Measurements from ENCODE around the gene KCNG2. TPM values are rescaled to one million over a fixed set of nuclear protein-coding genes. Genes with fewer than 3 reads are reported as not detected.
A peak's percentile ranks its signal among the peaks of the same experiment; 100 is the strongest.

KCNG2 gene
- total and polyA plus RNA-seq, 4 donors, result 0.03 to 0.23 (median 0.08) TPM; not detected in 1

DNA sequence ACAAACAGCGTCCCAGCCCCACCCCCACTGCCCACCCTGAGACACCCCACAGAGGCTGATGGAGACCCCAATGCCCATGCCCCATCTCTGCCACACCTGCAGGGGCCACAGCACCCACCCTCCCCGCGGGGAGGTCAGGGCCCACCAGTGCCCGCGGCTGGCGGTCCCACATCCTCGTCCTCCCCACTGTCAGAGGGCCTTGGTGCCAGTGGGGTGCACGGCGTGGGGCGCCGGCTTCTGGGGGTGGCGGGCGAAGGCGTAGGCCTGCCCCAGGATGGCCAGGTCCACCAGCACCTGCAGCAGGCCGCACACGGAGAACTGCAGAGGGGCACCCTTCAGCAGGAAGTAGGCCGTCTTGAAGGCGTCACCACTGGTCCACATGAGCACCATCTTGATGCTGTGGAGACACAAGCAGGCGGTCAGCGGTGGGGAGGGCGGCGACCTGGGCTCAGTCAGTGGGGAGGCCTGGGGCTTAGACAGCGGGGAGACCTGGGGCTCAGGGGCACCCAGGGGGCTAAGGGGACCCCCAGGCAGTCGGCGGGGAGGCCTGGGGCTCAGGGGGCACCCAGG lies 106.1 kb downstream of the KCNG2 start (continued):
- TF ChIP-seq, protein P1, sequence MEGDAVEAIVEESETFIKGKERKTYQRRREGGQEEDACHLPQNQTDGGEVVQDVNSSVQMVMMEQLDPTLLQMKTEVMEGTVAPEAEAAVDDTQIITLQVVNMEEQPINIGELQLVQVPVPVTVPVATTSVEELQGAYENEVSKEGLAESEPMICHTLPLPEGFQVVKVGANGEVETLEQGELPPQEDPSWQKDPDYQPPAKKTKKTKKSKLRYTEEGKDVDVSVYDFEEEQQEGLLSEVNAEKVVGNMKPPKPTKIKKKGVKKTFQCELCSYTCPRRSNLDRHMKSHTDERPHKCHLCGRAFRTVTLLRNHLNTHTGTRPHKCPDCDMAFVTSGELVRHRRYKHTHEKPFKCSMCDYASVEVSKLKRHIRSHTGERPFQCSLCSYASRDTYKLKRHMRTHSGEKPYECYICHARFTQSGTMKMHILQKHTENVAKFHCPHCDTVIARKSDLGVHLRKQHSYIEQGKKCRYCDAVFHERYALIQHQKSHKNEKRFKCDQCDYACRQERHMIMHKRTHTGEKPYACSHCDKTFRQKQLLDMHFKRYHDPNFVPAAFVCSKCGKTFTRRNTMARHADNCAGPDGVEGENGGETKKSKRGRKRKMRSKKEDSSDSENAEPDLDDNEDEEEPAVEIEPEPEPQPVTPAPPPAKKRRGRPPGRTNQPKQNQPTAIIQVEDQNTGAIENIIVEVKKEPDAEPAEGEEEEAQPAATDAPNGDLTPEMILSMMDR (IDR thresholded peaks at IDR 0.05; ENCODE audit: low read depth, low read length, missing input control), result no peak
- no peak for TF ChIP-seq HNF4G (IDR thresholded peaks at IDR 0.05)
- no peak for TF ChIP-seq TAF1 (conservative IDR thresholded peaks at IDR 0.05)
- no peak for TF ChIP-seq SP1 (IDR thresholded peaks at IDR 0.05)

DNA sequence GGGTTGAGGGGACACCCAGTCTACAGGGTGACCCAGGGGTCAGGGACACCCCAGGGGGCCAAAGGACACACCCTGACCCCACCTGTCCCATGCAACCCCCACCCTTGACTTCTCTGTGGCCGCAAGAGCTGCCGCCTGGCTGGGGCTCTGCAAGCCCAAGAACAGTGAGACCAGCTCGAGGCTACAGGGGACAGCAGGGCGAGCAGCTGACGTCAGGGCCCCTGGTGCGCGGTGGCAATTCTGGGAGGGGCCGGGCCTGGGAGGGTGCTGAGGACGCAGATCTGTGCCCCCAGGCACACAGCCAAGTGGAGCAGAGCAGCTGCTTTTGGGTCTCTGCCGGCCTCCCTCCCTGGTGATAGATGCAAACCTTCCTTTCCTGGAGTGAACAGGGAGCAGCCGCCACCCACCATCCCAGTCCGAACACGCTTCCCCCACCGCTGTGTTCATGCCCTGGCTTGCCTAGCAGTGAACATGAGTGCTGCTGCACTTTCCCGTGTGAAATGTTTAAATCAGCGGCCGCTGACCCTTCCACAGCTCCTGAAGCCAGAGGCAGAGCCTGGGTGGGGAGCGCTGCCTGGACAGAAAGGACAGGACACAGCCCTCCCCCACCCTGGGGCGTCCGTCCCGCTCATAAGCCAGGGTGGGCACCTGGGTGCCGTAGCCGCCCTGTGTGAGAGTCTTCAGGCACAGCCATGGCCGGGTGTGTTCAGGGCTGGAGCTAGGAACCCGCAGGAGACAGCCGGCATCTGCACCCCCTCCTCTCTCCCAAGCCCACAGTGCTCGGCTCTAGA lies 106.8 kb downstream of the KCNG2 start:
- H3K27me3 ChIP-seq (ENCODE audit: control insufficient read depth in 4 of 4, insufficient read depth in 4 of 4, low read length in 3 of 4), result no peaks in the 10 kb centered on the region
- WGBS, result 94% methylated on average over 27 of the region's 27 CpGs
- DNase-seq (ENCODE audit: low spot score), result peak; percentile 29
- H3K4me1 ChIP-seq (ENCODE audit: control insufficient read depth in 4 of 4, insufficient read depth in 4 of 4, low read length in 3 of 4), result peaks cover 0 to 4% (median 0%) of the 10 kb centered on the region in 4 donors
- H3K36me3 ChIP-seq (ENCODE audit: control insufficient read depth in 4 of 4, insufficient read depth in 3 of 4, low read depth in 1 of 4, low read length in 3 of 4), result peaks cover 10 to 28% (median 21%) of the 10 kb centered on the region in 4 donors
- TF ChIP-seq GABPA (IDR thresholded peaks at IDR 0.05 in 1 of 2, conservative IDR thresholded peaks at IDR 0.05 in 1 of 2), result no peak
- peak in 1 of 2 donors; percentile 6 for TF ChIP-seq RXRA (IDR thresholded peaks at IDR 0.05)
- peaks cover 0 to 7% (median 1%) of the 10 kb centered on the region in 4 donors for H3K9me3 ChIP-seq (ENCODE audit: control insufficient read depth in 4 of 4, low read length in 3 of 4)
- no peak overlapping the region for H3K27ac ChIP-seq (ENCODE audit: low read depth in 1 of 2, low read length in 2 of 2)
- H3K4me3 ChIP-seq (ENCODE audit: low read depth in 1 of 3, low read length in 3 of 3), result no peak overlapping the region
- H3K9ac ChIP-seq (ENCODE audit: low read depth in 1 of 2, low read length in 2 of 2), result no peak overlapping the region

DNA sequence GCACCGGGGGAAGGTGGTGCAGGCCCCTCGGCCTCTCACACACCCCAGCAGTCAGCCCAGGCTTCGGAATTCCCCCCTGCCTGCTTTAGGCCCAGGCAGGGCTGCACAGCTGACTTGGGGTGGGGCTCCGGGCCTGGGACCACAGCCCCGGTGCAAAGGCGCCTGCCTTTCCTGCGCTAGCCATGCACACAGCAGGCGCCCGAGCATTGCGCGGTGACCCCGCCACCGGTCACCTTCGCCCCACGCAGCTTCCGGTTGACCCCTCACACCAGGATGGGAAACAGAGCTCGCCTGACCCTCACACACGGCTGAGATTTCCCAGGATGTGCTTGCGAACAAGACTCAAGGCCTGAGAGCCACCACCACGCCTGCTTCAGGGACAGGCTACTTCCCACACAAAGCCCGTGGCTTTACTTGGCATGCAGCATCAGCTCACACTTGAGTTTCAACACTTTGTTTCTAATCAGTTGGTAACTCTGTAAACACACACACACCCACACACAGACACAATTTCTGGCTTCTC lies 107.7 kb downstream of the KCNG2 start:
- H3K4me1 ChIP-seq (ENCODE audit: control insufficient read depth in 4 of 4, insufficient read depth in 4 of 4, low read length in 3 of 4), result peaks cover 0 to 4% (median 0%) of the 10 kb centered on the region in 4 donors
- H3K9ac ChIP-seq (ENCODE audit: low read depth in 1 of 2, low read length in 2 of 2), result no peak overlapping the region
- peak overlapping the region; percentile 6 to 42 for H3K27ac ChIP-seq (ENCODE audit: low read depth in 1 of 2, low read length in 2 of 2)
- H3K9me3 ChIP-seq (ENCODE audit: control insufficient read depth in 4 of 4, low read length in 3 of 4), result peaks cover 0 to 1% (median 0%) of the 10 kb centered on the region in 4 donors
- H3K27me3 ChIP-seq (ENCODE audit: control insufficient read depth in 4 of 4, insufficient read depth in 4 of 4, low read length in 3 of 4), result no peaks in the 10 kb centered on the region
- TF ChIP-seq, protein P2, sequence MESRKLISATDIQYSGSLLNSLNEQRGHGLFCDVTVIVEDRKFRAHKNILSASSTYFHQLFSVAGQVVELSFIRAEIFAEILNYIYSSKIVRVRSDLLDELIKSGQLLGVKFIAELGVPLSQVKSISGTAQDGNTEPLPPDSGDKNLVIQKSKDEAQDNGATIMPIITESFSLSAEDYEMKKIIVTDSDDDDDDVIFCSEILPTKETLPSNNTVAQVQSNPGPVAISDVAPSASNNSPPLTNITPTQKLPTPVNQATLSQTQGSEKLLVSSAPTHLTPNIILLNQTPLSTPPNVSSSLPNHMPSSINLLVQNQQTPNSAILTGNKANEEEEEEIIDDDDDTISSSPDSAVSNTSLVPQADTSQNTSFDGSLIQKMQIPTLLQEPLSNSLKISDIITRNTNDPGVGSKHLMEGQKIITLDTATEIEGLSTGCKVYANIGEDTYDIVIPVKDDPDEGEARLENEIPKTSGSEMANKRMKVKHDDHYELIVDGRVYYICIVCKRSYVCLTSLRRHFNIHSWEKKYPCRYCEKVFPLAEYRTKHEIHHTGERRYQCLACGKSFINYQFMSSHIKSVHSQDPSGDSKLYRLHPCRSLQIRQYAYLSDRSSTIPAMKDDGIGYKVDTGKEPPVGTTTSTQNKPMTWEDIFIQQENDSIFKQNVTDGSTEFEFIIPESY (IDR thresholded peaks at IDR 0.05), result no peak
- TF ChIP-seq, protein P3, sequence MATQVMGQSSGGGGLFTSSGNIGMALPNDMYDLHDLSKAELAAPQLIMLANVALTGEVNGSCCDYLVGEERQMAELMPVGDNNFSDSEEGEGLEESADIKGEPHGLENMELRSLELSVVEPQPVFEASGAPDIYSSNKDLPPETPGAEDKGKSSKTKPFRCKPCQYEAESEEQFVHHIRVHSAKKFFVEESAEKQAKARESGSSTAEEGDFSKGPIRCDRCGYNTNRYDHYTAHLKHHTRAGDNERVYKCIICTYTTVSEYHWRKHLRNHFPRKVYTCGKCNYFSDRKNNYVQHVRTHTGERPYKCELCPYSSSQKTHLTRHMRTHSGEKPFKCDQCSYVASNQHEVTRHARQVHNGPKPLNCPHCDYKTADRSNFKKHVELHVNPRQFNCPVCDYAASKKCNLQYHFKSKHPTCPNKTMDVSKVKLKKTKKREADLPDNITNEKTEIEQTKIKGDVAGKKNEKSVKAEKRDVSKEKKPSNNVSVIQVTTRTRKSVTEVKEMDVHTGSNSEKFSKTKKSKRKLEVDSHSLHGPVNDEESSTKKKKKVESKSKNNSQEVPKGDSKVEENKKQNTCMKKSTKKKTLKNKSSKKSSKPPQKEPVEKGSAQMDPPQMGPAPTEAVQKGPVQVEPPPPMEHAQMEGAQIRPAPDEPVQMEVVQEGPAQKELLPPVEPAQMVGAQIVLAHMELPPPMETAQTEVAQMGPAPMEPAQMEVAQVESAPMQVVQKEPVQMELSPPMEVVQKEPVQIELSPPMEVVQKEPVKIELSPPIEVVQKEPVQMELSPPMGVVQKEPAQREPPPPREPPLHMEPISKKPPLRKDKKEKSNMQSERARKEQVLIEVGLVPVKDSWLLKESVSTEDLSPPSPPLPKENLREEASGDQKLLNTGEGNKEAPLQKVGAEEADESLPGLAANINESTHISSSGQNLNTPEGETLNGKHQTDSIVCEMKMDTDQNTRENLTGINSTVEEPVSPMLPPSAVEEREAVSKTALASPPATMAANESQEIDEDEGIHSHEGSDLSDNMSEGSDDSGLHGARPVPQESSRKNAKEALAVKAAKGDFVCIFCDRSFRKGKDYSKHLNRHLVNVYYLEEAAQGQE (IDR thresholded peaks at IDR 0.05), result no peak
- no peak for TF ChIP-seq FOXA2 (IDR thresholded peaks at IDR 0.05)
- no peak for TF ChIP-seq EGR1 (IDR thresholded peaks at IDR 0.05; ENCODE audit: low read depth in 2 of 2)
- TF ChIP-seq RAD21 (IDR thresholded peaks at IDR 0.05), result no peak
- TF ChIP-seq, protein P4, sequence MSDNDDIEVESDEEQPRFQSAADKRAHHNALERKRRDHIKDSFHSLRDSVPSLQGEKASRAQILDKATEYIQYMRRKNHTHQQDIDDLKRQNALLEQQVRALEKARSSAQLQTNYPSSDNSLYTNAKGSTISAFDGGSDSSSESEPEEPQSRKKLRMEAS (IDR thresholded peaks at IDR 0.05), result no peak
- no peak for TF ChIP-seq HNF4A (conservative IDR thresholded peaks at IDR 0.05)
- no peak for TF ChIP-seq GABPA (IDR thresholded peaks at IDR 0.05 in 1 of 2, conservative IDR thresholded peaks at IDR 0.05 in 1 of 2)
- no peak for TF ChIP-seq NR2F2 (IDR thresholded peaks at IDR 0.05)
- TF ChIP-seq, protein P1 (IDR thresholded peaks at IDR 0.05; ENCODE audit: low read depth, low read length, missing input control), result no peak
- TF ChIP-seq, protein P5, sequence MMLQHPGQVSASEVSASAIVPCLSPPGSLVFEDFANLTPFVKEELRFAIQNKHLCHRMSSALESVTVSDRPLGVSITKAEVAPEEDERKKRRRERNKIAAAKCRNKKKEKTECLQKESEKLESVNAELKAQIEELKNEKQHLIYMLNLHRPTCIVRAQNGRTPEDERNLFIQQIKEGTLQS (IDR thresholded peaks at IDR 0.05), result no peak
- TF ChIP-seq FOXA1 (IDR thresholded peaks at IDR 0.05), result no peak
- DNase-seq (ENCODE audit: low spot score), result no peak
- 88% methylated on average over 21 of the region's 21 CpGs for WGBS
- no peak overlapping the region for H3K4me3 ChIP-seq (ENCODE audit: low read depth in 1 of 3, low read length in 3 of 3)
- peaks cover 10 to 28% (median 21%) of the 10 kb centered on the region in 4 donors for H3K36me3 ChIP-seq (ENCODE audit: control insufficient read depth in 4 of 4, insufficient read depth in 3 of 4, low read depth in 1 of 4, low read length in 3 of 4)

All from liver (tissue), 9 donors.